ENCODE measurements around the gene LYL1.

Gene LYL1

GRCh38 chr19:13095393-13095784 is 7.3 kb downstream of the LYL1 start:
- TF ChIP-seq CTCF (IDR thresholded peaks at IDR 0.05): no peak

GRCh38 chr19:13094771-13095392 is 7.8 kb downstream of the LYL1 start:
- no peak for TF ChIP-seq CTCF (IDR thresholded peaks at IDR 0.05)

GRCh38 chr19:13094106-13094504 is 8.6 kb downstream of the LYL1 start:
- peak; percentile 29 for TF ChIP-seq CTCF (IDR thresholded peaks at IDR 0.05)

- peak; percentile 92 for TF ChIP-seq CTCF (IDR thresholded peaks at IDR 0.05)
These were observed 9.1 kb downstream of the LYL1 start for GRCh38 chr19:13093407-13094105.

GRCh38 chr19:13092606-13093235 is 9.9 kb downstream of the LYL1 start:
- TF ChIP-seq CTCF (IDR thresholded peaks at IDR 0.05): no peak

- no peak for TF ChIP-seq CTCF (IDR thresholded peaks at IDR 0.05)
These were observed 10.5 kb downstream of the LYL1 start for GRCh38 chr19:13092158-13092543.

- no peak for TF ChIP-seq CTCF (IDR thresholded peaks at IDR 0.05)
These were observed 11.1 kb downstream of the LYL1 start for GRCh38 chr19:13091400-13092157.

All from LNCAP (cell line).